Caco-2 (cell line): Measurements from ENCODE around the gene FOSL2. TPM values are rescaled to one million over a fixed set of nuclear protein-coding genes. Genes with fewer than 3 reads are reported as not detected.

ENCODE experiments used
- BruUV-seq: library from RNA; stranded (reverse); fragments of 400-500 nt; replicated peaks from 2 replicates; lab custom pipeline; 2021; lab: Mats Ljungman, UMichigan
- CTCF ChIA-PET: fragments of 300-600 bp; sonication (Branson Sonifier 250); formaldehyde crosslinking; loops from one replicate; lab custom pipeline; 2022; ENCODE audit warnings: antibody characterized with exemption; lab: Charles Lee
- POLR2A ChIA-PET: fragments of 300-600 bp; sonication (Branson Sonifier 250); formaldehyde crosslinking; loops from one replicate; lab custom pipeline; 2022; ENCODE audit warnings: antibody characterized with exemption; lab: Charles Lee
- DNase-seq, 2 experiments: peaks; one replicate each; pipeline versions ENCODE4 v3.0.0 to v3.0.0-alpha.2; 2020 to 2022
- H3K27me3 ChIP-seq: replicated peaks from 2 replicates; pipeline ENCODE4 v1.6.0; 2011; ENCODE audit warnings: low read length; ENCODE audit not compliant: control insufficient read depth, insufficient read depth
- H3K36me3 ChIP-seq: 2 replicates; pipeline ENCODE4 v1.5.1; 2011; ENCODE audit warnings: low read length; ENCODE audit not compliant: control insufficient read depth, insufficient read depth
- H3K4me1 ChIP-seq: fragments of 250-450 bp; sonication (Bioruptor Pico); 2 replicates; pipeline ENCODE4 v1.5.1; 2020; ENCODE audit warnings: mild to moderate bottlenecking
- H3K4me3 ChIP-seq: 2 replicates; pipeline ENCODE4 v1.5.1; 2011; ENCODE audit warnings: low read depth, mild to moderate bottlenecking, control low read depth, low read length
- H3K9me3 ChIP-seq: fragments of 250-450 bp; sonication (Bioruptor Pico); 2 replicates; pipeline ENCODE4 v1.5.1; 2020; ENCODE audit warnings: mild to moderate bottlenecking, moderate library complexity
- H3K27ac Mint-ChIP-seq: one replicate; pipeline ENCODE4 v1.8.0; 2022; ENCODE audit warnings: mixed read lengths; ENCODE audit not compliant: unreplicated experiment
- H3K27me3 Mint-ChIP-seq: one replicate; pipeline ENCODE4 v1.8.0; 2022; ENCODE audit warnings: mixed read lengths; ENCODE audit not compliant: insufficient read depth, unreplicated experiment
- H3K36me3 Mint-ChIP-seq: one replicate; pipeline ENCODE4 v1.8.0; 2022; ENCODE audit warnings: mild to moderate bottlenecking, mixed read lengths; ENCODE audit not compliant: insufficient read depth, unreplicated experiment
- H3K4me1 Mint-ChIP-seq: one replicate; pipeline ENCODE4 v1.8.0; 2022; ENCODE audit warnings: low read depth, mixed read lengths; ENCODE audit not compliant: unreplicated experiment
- H3K4me3 Mint-ChIP-seq: one replicate; pipeline ENCODE4 v1.8.0; 2022; ENCODE audit warnings: mild to moderate bottlenecking, moderate library complexity, mixed read lengths; ENCODE audit not compliant: unreplicated experiment
- H3K9me3 Mint-ChIP-seq: one replicate; pipeline ENCODE4 v1.8.0; 2022; ENCODE audit warnings: mixed read lengths; ENCODE audit not compliant: unreplicated experiment
- CTCF ChIP-seq, 2 experiments: fragments of 200-600 bp in 1 of 2; IDR thresholded peaks; 1 replicate in 1 of 2; 2 replicates in 1 of 2; pipeline versions ENCODE4 v1.5.1 to v1.8.0; 2011 to 2022; ENCODE audit warnings: antibody characterized with exemption in 1 of 2, control low read depth in 1 of 2, inconsistent platforms in 1 of 2, low read depth in 1 of 2, low read length in 1 of 2, mild to moderate bottlenecking in 1 of 2, moderate library complexity in 1 of 2; ENCODE audit not compliant: insufficient read depth in 1 of 2, severe bottlenecking in 1 of 2, unreplicated experiment in 1 of 2
- intact Hi-C: fragments of 100-400 bp; cut with micrococcal nuclease; formaldehyde crosslinking; loops from one replicate; pipeline ENCODE4 v1.10.0; 2022; ENCODE audit not compliant: unreplicated experiment
- total RNA-seq: library from RNA; stranded (reverse); gene quantifications from 2 replicates; pipeline ENCODE4 v1.2.3, GENCODE V29; 2022

The FOSL2 gene
- total RNA-seq, 1 experiment from 2014 or later, result 64.6 TPM

GRCh38 chr2:28394331-28394877, 1.7 kb downstream of the FOSL2 start:
- intact Hi-C loops, result loop anchor here (2.0 to 10.0 kb wide), 5 partner anchors 327 to 642 kb away; partner anchors contain the start of gene PPP1CB
- CTCF ChIA-PET, result no interaction called here
- POLR2A ChIA-PET, result interaction anchor here (0.6 kb wide), 2 partner anchors 144 to 684 kb away, joined by 3 to 5 read pairs; no protein-coding TSS in a partner anchor
- Mint-ChIP-seq H3K27me3 (no peaks in the 10 kb centered on the region), H3K27ac (no peak overlapping the region), H3K4me1 (peaks cover 4% of the 10 kb centered on the region), H3K4me3 (no peak overlapping the region), H3K36me3 (peaks cover 36% of the 10 kb centered on the region), H3K9me3 (no peaks in the 10 kb centered on the region)
- TSS peak; percentile 6 for BruUV-seq
- peak; percentile 62 to 64 for DNase-seq
- Histone ChIP-seq H3K36me3 (peaks cover 14% of the 10 kb centered on the region; the same call in 1 of the 2 replicates), H3K4me3 (peak overlapping the region; percentile 69), H3K4me1 (peaks cover 33% of the 10 kb centered on the region), H3K9me3 (no peaks in the 10 kb centered on the region), H3K27me3 (no peaks in the 10 kb centered on the region)
- TF ChIP-seq CTCF (IDR thresholded peaks at IDR 0.05; ENCODE audit: insufficient read depth in 1 of 2, low read depth in 1 of 2, low read length in 1 of 2, severe bottlenecking in 1 of 2, unreplicated experiment in 1 of 2), result no peak

DNA sequence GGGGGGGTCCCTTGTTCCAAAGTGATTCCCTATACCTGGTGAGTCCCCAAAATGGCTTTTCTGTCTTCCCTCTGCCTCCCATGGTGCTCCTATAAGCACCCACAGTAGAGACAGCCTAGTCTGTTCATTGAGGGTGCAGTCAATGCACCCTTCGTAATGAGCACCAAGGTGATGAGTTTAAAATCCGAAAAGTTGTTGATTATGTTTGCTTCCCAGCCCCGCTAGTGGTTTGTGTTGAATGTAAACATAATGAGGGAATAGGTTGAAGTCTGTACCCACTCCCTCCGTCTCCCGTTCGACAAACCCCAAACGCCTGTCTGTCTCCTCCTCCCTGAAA, 2.3 kb downstream of the FOSL2 start:
- peaks cover 14% of the 10 kb centered on the region; the same call in 1 of the 2 replicates for H3K36me3 ChIP-seq
- H3K9me3 Mint-ChIP-seq, result no peaks in the 10 kb centered on the region
- peak overlapping the region; percentile 69 for H3K4me3 ChIP-seq
- TF ChIP-seq CTCF (IDR thresholded peaks at IDR 0.05; ENCODE audit: insufficient read depth in 1 of 2, low read depth in 1 of 2, low read length in 1 of 2, severe bottlenecking in 1 of 2, unreplicated experiment in 1 of 2), result no peak
- H3K27me3 ChIP-seq, result no peaks in the 10 kb centered on the region
- DNase-seq, result no peak
- H3K36me3 Mint-ChIP-seq, result peaks cover 37% of the 10 kb centered on the region
- H3K27ac Mint-ChIP-seq, result no peak overlapping the region
- H3K4me1 ChIP-seq, result peaks cover 29% of the 10 kb centered on the region
- no peak overlapping the region for H3K4me3 Mint-ChIP-seq
- no TSS peak for BruUV-seq
- no peaks in the 10 kb centered on the region for H3K27me3 Mint-ChIP-seq
- CTCF ChIA-PET, result no interaction called here
- H3K4me1 Mint-ChIP-seq, result no peaks in the 10 kb centered on the region
- no peaks in the 10 kb centered on the region for H3K9me3 ChIP-seq
- intact Hi-C loops, result loop anchor here (1.0 to 10.0 kb wide), 6 partner anchors 24 to 642 kb away; partner anchors contain the start of gene PPP1CB
- POLR2A ChIA-PET, result interaction anchor here (0.6 kb wide), 1 partner anchor 685 kb away, joined by 3 read pairs; no protein-coding TSS in a partner anchor

DNA sequence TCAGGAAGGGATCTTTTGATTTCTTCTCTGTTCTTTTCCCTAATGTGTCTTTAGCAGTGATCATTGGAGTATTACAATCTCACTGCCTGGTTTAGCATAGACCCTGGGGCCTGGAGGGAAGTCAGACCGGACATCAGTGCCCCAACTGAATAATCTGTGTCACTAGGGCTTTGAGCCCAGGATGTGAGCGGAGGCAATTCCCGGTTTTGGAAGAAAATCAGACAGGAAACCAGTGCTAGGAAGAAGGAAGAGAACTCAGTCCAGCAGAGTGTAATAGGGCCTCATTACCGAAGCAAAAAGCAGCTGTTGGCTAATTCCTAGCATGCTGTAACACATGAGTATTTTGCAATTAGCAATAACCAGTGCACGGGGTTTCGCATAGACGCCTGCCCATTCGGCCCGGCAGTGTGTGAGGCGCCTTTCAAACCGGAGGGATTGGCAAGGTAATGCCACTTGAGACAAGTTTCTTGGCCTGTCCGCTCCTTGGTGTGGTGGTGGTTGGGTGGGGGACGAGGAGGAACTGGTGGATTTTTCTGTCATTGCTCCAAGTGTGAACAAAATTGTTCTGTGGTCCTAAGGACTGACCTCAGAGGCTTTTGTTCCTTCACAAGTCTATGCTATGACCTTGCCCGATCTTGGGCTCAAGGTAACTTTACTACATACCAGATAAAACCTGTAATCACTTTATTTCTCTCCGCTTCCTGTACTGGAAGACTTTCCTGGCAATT, 2.8 kb downstream of the FOSL2 start:
- Mint-ChIP-seq H3K36me3 (peaks cover 39% of the 10 kb centered on the region), H3K4me1 (peaks cover 5% of the 10 kb centered on the region), H3K4me3 (no peak overlapping the region), H3K27ac (no peak overlapping the region), H3K9me3 (no peaks in the 10 kb centered on the region), H3K27me3 (no peaks in the 10 kb centered on the region)
- no TSS peak for BruUV-seq
- H3K36me3 ChIP-seq, result peaks cover 14% of the 10 kb centered on the region; the same call in 1 of the 2 replicates
- H3K4me1 ChIP-seq, result peaks cover 29% of the 10 kb centered on the region
- CTCF ChIA-PET, result interaction anchor here (0.6 kb wide), 1 partner anchor 39 kb away, joined by 3 read pairs; no protein-coding TSS in a partner anchor
- intact Hi-C loops, result loop anchor here (1.0 to 10.0 kb wide), 6 partner anchors 24 to 693 kb away; partner anchors contain the start of gene PPP1CB
- POLR2A ChIA-PET, result interaction anchor here (0.6 to 0.8 kb wide), 4 partner anchors 10 to 643 kb away, joined by 3 to 6 read pairs (median 5); no protein-coding TSS in a partner anchor
- peak overlapping the region; percentile 69 for H3K4me3 ChIP-seq
- H3K9me3 ChIP-seq, result no peaks in the 10 kb centered on the region
- H3K27me3 ChIP-seq, result no peaks in the 10 kb centered on the region
- TF ChIP-seq CTCF (IDR thresholded peaks at IDR 0.05; ENCODE audit: insufficient read depth in 1 of 2, low read depth in 1 of 2, low read length in 1 of 2, severe bottlenecking in 1 of 2, unreplicated experiment in 1 of 2), result no peak
- DNase-seq, result peak in 1 of 2 experiments; percentile 39
